Bronchial epithelial cell (primary cell): ENCODE measurements around the gene NPPA. TPM values are rescaled to one million over a fixed set of nuclear protein-coding genes. Genes with fewer than 3 reads are reported as not detected.
A peak's percentile ranks its signal among the peaks of the same experiment; 100 is the strongest.
"Not testable (repeated sequence)": the region's sequence is repeated elsewhere in the genome, so short reads cannot be mapped to it uniquely, and the experiment has no call there.

Source experiments
- DNase-seq: peaks from one replicate; pipeline ENCODE4 v3.0.0-alpha.2; 2010; ENCODE audit warnings: low read depth
- FAIRE-seq: peaks from 2 replicates; lab custom pipeline; 2011; peaks lifted over from hg19 to GRCh38; lab: Jason Lieb, UNC
- H3K27me3 ChIP-seq: 2 replicates; pipeline ENCODE4 v1.5.1; 2011; ENCODE audit warnings: low read length; ENCODE audit not compliant: control insufficient read depth, insufficient read depth
- H3K36me3 ChIP-seq: 2 replicates; pipeline ENCODE4 v1.5.1; 2011; ENCODE audit warnings: low read length; ENCODE audit not compliant: control insufficient read depth, insufficient read depth
- H3K4me3 ChIP-seq: 2 replicates; pipeline ENCODE4 v1.5.1; 2011; ENCODE audit warnings: mild to moderate bottlenecking, low read depth, low read length, control low read depth
- CTCF ChIP-seq: IDR thresholded peaks from 2 replicates; pipeline ENCODE4 v1.5.1; 2011; ENCODE audit warnings: mild to moderate bottlenecking, moderate library complexity, low read length, control low read depth, inconsistent platforms; ENCODE audit not compliant: insufficient read depth, severe bottlenecking
- total RNA-seq: library from RNA; depleted of rRNA; stranded (reverse); fragments of >200 nt; gene quantifications from 2 replicates; pipeline ENCODE4 v1.2.1, GENCODE V29; 2014

The NPPA gene
- not detected in 2 replicates for total RNA-seq

- Histone ChIP-seq H3K27me3 (no peaks in the 10 kb centered on the region), H3K4me3 (no peak within 1 kb of the TSS), H3K36me3 (peaks cover 6% of the 10 kb centered on the region)
- no peak for TF ChIP-seq CTCF
- DNase-seq (no peak), FAIRE-seq (no peak)
Measured at GRCh38 chr1:11847667-11848372, at the start of gene NPPA. Gene NPPA (minus strand): TSS chr1:11847783. CDS start chr1:11847684, 99 bp downstream.

- FAIRE-seq, H3K4me3 ChIP-seq, H3K36me3 ChIP-seq, DNase-seq: not testable (repeated sequence)
- H3K27me3 ChIP-seq = peaks cover 21% of the 10 kb centered on the region
Measured at GRCh38 chr1:11894501-11894900, 46.9 kb upstream of the NPPA start.

GRCh38 chr1:11893907-11894251, 46.3 kb upstream of the NPPA start:
- DNase-seq (peak; percentile 33), FAIRE-seq (no peak)
- Histone ChIP-seq H3K4me3 (no peak overlapping the region), H3K27me3 (peaks cover 16% of the 10 kb centered on the region), H3K36me3 (no peaks in the 10 kb centered on the region)
- TF ChIP-seq CTCF = peak; percentile 93

GRCh38 chr1:11891433-11892186, 44.0 kb upstream of the NPPA start:
- no peak overlapping the region for H3K4me3 ChIP-seq
- peaks cover 9% of the 10 kb centered on the region for H3K27me3 ChIP-seq
- DNase-seq = no peak
- H3K36me3 ChIP-seq = no peaks in the 10 kb centered on the region
- FAIRE-seq = no peak
- no peak for TF ChIP-seq CTCF

- DNase-seq = no peak
- H3K36me3 ChIP-seq = no peaks in the 10 kb centered on the region
- H3K27me3 ChIP-seq = peaks cover 9% of the 10 kb centered on the region
- no peak overlapping the region for H3K4me3 ChIP-seq
- no peak for FAIRE-seq
- no peak for TF ChIP-seq CTCF
Measured at GRCh38 chr1:11888877-11889208, 41.3 kb upstream of the NPPA start.

- DNase-seq = no peak
- TF ChIP-seq CTCF = no peak
- H3K27me3 ChIP-seq = peaks cover 9% of the 10 kb centered on the region
- H3K36me3 ChIP-seq = no peaks in the 10 kb centered on the region
- FAIRE-seq = no peak
- no peak overlapping the region for H3K4me3 ChIP-seq
Measured at GRCh38 chr1:11888206-11888876, 40.8 kb upstream of the NPPA start.
